Measurements from ENCODE around the gene SLAMF6.
"Not testable (repeated sequence)": the region's sequence is repeated elsewhere in the genome, so short reads cannot be mapped to it uniquely, and the experiment has no call there.

The SLAMF6 gene

DNA sequence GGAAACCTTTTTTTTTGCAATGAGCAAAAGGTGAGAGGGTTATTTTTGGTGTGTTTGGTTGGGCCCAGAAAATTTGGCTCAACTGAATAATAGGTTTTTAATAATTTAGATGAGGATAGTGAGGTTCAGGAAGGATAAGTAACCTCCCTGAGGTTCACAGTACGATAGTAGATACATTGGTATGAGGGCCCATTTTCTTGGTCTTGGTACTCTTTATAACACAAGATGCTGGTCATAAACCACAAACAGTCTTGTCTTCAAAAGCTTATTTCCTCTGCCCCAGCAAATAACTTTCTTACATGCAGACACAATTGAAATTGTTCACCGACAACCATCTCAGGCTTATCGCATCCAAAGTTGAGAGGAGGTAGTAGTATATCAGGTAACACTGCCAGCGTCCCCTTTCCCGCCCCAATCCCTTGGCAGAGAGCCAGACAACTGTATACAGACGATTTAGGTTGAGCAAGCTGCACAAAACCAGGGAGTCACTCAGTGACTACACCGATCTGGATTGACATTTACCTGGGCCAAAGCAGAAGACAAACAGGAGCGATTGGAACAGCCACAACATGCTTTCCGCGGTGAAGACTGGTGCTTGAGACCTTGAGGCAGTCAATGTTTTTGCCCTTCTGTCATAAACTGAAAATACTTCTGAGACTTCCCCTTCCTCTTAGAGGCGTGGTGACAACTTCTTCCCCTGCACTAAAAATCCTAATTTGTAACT is at the start of gene SLAMF6:
Gene SLAMF6 (minus strand): TSS at position 634 of the 724 bp plus-strand sequence. CDS start 63 bp downstream, at position 571.
- DNase-seq (ENCODE audit: low spot score), result peak; percentile 67

GRCh38 chr1:160570840-160571239 is 47.8 kb upstream of the SLAMF6 start:
- DNase-seq (ENCODE audit: low spot score), result no peak

GRCh38 chr1:160569806-160570205 is 46.8 kb upstream of the SLAMF6 start:
- DNase-seq (ENCODE audit: low spot score), result no peak

DNA sequence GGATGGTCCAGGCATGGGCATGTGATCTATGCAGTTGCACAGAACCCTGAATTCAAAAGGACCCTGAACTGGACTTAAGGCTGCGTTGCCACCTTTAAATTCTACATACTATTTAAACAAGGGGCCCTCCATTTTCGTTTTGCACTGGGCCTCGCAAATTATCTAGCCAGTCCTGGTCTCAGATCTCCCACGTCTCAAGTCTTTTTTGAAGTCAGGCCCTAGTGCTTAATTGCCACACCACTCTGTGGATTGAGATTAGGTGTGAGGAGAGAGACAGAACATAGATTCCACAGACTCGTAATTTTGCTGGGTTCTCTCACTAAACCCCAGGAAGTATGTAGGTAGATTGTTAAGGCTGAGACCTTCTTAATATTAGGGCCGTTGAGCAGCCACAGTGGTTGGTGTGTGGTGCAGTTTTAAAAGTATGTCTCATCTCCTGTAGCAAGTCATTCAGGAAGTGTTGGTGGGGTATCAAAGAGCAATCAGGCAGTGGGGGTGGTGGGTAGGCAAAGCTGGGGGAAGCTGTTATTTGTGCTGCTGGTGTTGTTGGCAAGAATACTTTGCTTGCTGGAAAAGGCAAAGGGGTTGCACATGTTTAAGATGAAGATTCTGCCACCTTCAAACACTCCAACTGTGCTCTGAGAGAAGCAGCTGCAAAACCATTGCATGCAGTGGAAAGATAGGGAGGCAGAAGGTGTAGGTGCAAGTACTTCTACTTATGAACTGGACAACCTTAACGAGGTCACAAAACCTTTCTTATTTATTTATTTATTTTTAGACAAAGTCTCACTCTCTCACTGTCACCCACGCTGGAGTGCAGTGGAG is 45.0 kb upstream of the SLAMF6 start:
- DNase-seq (ENCODE audit: low spot score), result peak; percentile 89

DNA sequence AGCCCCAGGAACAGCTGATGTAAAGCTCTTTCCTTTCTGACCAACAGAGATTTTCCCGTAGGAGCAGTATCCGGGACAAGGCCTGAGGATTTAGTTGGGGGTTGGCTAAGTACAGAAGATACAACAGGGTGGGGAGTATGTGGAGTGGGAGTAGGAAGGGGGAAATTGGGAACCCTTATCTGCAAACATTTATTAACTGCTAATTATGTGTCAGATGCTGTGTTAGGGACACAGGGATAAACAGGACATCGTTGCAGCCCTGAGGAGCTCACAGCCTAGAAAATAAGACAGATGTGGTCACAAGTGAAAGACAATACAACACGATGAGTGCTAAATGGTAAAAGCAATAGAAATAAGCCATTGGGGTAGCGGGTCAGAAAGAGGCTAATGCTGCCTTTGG is 44.3 kb upstream of the SLAMF6 start:
- no peak for DNase-seq (ENCODE audit: low spot score)

DNA sequence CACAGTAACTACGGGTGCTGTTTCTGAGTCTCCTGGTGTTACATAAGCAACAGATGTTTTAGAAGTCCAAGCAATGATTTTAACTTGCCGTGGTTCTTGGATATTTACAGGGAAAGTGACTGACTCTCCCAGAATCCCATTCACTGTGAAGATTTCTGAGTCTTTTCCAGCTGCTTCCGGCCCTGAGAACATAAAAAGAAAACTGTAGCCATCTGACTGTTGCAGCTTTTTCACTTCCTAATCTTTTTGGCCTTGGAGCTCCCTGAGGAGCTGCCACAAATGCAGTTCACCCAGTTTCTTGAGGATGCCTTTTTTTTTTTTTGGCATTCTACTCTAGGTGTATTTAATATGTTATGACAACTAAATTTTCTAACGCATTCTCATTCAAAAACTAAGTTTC is 42.5 kb upstream of the SLAMF6 start:
- no peak for DNase-seq (ENCODE audit: low spot score)

GRCh38 chr1:160563230-160563629 is 40.2 kb upstream of the SLAMF6 start:
- not testable (repeated sequence) for DNase-seq (ENCODE audit: low spot score)

GRCh38 chr1:160562745-160563144 is 39.7 kb upstream of the SLAMF6 start:
- DNase-seq (ENCODE audit: low spot score), result not testable (repeated sequence)

DNA sequence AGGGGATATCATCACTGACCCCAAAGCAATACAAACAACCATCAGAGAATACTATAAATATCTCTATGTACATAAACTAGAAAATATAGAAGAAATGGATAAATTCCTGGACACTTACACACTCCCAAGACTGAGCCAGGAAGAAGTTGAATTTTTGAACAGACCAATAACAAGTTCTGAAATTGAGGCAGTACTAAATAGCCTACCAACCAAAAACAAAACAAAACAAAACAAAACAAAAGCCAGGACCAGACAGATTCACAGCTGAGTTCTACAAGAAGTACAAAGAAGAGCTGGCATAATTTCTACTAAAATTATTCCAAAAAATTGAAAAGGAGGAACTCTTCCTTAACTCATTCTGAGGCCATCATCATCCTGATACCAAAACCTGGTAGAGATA is 37.8 kb upstream of the SLAMF6 start:
- DNase-seq (ENCODE audit: low spot score), result no peak

- DNase-seq (ENCODE audit: low spot score), result no peak
Observed at GRCh38 chr1:160560045-160560705, 37.1 kb upstream of the SLAMF6 start.

GRCh38 chr1:160559437-160559836 is 36.4 kb upstream of the SLAMF6 start:
- not testable (repeated sequence) for DNase-seq (ENCODE audit: low spot score)

GRCh38 chr1:160558660-160559380 is 35.8 kb upstream of the SLAMF6 start:
- no peak for DNase-seq (ENCODE audit: low spot score)

DNA sequence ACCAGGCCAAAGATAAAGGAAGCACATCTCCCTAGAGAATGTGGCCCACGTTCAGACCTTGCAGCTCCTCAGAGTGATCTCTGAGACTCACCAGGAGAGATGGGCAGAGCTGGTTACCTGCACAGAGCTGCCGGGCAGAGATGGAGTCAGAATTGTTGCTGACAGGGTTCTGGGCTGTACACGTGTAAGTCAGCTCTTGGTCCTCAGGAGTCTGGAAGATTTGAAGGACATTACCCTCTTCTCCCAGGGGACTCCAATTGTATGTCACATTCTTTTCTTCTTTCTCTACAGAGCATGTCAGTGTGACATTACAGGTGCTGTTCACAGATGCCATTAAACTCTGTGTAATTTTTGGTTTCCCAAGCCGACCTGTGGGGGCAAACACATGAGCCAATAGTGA is 30.7 kb upstream of the SLAMF6 start:
- no peak for DNase-seq (ENCODE audit: low spot score)

DNA sequence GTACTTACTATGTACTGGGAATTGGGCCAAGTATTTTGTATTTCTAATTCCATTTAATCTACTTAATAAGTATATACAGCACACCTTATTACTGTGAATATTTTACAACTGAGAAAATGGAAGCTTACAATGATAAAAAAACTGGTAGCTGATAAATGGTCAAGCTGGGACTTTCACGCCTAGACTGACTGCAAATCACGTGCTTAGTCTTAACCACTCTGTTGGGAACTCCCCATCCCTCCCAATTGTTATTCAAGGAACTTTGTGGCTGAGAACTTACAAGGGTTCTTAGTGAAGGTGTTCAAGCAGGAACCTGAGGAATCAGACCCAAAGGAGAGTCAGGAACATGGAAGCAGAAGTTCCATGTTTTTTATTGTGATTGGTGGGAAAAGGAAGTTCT is 29.4 kb upstream of the SLAMF6 start:
- no peak for DNase-seq (ENCODE audit: low spot score)

DNA sequence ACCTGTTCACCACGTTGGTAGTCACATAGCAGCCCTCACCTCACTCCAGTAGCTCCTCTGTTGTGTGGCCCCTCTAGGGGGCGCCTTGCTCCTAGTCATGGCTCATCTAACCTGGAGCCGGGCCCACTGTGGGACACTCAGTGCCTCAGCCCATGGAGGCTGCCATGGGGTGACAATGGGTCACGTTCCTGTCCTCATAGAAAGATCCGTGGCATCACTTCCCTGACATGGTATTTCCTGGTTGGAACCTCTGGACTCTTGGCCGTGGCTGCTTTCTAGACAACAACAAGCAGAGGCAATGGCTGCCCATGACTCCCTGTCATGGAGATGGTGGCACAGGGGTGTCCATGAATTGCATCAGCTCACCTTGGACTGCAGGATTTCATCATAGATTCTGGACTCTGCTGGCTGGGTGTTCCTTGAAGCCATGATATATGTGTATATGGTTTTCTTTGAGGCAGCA is 27.5 kb upstream of the SLAMF6 start:
- peak; percentile 52 for DNase-seq (ENCODE audit: low spot score)

DNA sequence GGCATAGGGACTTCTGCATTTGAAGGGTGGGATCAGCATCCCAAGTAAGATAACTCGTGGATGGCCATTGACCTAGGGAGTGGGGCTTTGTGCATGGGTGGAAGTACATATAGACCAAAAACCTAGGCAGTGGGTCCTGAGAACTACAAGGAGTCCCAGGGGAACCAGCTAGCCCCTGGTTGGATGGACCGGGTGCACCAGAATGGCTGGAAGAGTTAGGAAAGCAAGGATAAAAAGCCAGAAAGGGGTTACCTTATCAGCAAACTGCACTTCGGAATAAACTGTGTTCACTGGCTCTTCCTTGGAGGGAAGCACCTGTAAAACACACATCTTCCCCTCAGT is 26.6 kb upstream of the SLAMF6 start:
- DNase-seq (ENCODE audit: low spot score), result no peak

GRCh38 chr1:160548960-160549664 is 26.1 kb upstream of the SLAMF6 start:
- no peak for DNase-seq (ENCODE audit: low spot score)

DNA sequence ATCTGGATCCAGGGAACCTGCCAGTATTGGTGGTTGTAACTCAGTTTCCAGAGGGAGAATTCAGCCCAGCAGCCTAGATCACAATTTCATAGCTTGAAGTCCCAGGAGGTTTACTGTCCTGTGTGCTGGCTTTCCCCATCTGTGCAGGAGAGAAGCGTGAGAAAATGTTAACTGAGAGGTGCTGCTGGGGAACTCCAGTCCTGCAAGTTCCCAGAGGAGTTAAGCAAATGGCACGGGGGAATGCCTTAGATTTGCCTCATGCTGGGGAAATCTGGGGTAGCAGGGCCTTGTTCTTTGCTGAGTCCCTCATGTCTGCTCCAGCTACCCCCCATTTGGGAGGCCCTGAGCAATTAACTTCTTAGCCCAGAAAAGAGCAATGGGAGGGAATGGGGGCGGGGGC is 25.1 kb upstream of the SLAMF6 start:
- DNase-seq (ENCODE audit: low spot score), result no peak

GRCh38 chr1:160547422-160547821 is 24.4 kb upstream of the SLAMF6 start:
- DNase-seq (ENCODE audit: low spot score), result no peak

DNA sequence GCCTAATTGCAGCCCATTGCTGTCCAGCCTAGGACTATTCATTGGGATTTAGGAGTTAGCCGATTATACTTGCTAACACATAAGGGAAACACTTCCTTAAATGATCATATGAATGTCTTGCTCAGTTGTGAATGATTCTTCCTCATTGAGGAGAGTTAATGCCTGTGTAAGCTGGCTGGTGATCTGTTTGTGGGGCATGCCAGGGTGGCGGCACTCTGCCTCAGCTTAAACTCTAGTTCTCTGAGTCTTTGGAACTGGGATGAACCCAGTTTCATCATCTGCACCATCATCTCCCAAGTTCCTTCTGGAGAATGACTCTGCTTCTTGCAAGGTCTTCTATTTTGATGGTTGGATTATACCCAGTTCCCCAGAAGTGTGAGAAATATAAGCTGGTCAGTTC is 23.9 kb upstream of the SLAMF6 start:
- no peak for DNase-seq (ENCODE audit: low spot score)

DNA sequence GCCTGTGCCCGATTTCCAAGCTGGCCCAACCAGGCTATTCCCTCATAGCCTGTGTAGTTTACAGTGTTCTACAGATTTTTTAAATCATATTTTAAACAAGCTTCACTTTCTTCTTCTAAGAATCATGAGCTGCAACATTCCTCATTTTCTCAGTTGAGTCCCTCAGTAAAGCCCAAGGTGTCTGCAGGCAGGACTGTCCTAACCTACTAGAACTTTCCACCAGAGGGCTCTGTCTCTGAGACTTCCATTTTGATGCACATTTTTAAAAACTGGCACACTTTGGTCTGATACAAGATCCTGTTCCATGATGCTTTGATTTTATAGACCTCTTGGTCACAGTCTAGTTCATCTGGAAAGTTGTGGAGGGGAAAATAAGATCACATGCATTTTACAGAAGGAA is 21.6 kb upstream of the SLAMF6 start:
- DNase-seq (ENCODE audit: low spot score), result peak; percentile 60
